Epithelial cell of esophagus (primary cell): Measurements from ENCODE around the gene CLSTN1.

Experiments used
- DNase-seq: peaks from one replicate; pipeline ENCODE4 v3.0.0; 2010; ENCODE audit warnings: low read depth
- H3K4me3 ChIP-seq: 2 replicates; pipeline ENCODE4 v1.5.1; 2011; ENCODE audit warnings: mild to moderate bottlenecking, low read length, control low read depth
- CTCF ChIP-seq: IDR thresholded peaks from 2 replicates; pipeline ENCODE4 v1.5.1; 2011; ENCODE audit warnings: low read depth, mild to moderate bottlenecking, low read length, control low read depth, inconsistent platforms; ENCODE audit not compliant: insufficient read depth; ENCODE audit errors: missing control alignments

Gene CLSTN1

GRCh38 chr1:9744106-9744799 lies 79.5 kb downstream of the CLSTN1 start:
- TF ChIP-seq CTCF: no peak
- H3K4me3 ChIP-seq: no peak overlapping the region
- no peak for DNase-seq

GRCh38 chr1:9737671-9738070 lies 86.1 kb downstream of the CLSTN1 start:
- no peak for TF ChIP-seq CTCF
- DNase-seq: no peak
- no peak overlapping the region for H3K4me3 ChIP-seq

- TF ChIP-seq CTCF: no peak
- no peak overlapping the region for H3K4me3 ChIP-seq
- no peak for DNase-seq
Measured at GRCh38 chr1:9737057-9737456, 86.7 kb downstream of the CLSTN1 start.

- DNase-seq: no peak
- TF ChIP-seq CTCF: no peak
- H3K4me3 ChIP-seq: no peak overlapping the region
Measured at GRCh38 chr1:9736241-9736640, 87.5 kb downstream of the CLSTN1 start.

GRCh38 chr1:9735800-9736199 lies 88.0 kb downstream of the CLSTN1 start:
- no peak for TF ChIP-seq CTCF
- DNase-seq: no peak
- no peak overlapping the region for H3K4me3 ChIP-seq

- H3K4me3 ChIP-seq: no peak overlapping the region
- no peak for TF ChIP-seq CTCF
- DNase-seq: no peak
Measured at GRCh38 chr1:9733160-9733789, 90.5 kb downstream of the CLSTN1 start.

- no peak overlapping the region for H3K4me3 ChIP-seq
- TF ChIP-seq CTCF: no peak
- peak; percentile 31 for DNase-seq
Measured at GRCh38 chr1:9732123-9732971, 91.4 kb downstream of the CLSTN1 start.
